Measurements from ENCODE around the gene TTBK2. TPM values are rescaled to one million over a fixed set of nuclear protein-coding genes. Genes with fewer than 3 reads are reported as not detected.

Gene TTBK2
- total and polyA plus RNA-seq, 9 donors, result 5.2 to 28.7 (median 20.2) TPM

- Histone ChIP-seq H3K9me3 (no peaks in the 10 kb centered on the region), H3K27me3 (no peaks in the 10 kb centered on the region), H3K4me3 (no peak overlapping the region), H3K36me3 (no peaks in the 10 kb centered on the region), H3K4me1 (ENCODE audit: insufficient read depth) (no peaks in the 10 kb centered on the region), H3K27ac (no peak overlapping the region)
- DNase-seq, result no peak
- 78 to 81% (median 80%) methylated on average over 6 of the region's 6 CpGs for WGBS, 3 donors
- intact Hi-C loops (cut with DNase I), result no loop called here
- TF ChIP-seq EP300 (IDR thresholded peaks at IDR 0.05), result no peak
- TF ChIP-seq CTCF (IDR thresholded peaks at IDR 0.05), result no peak
- TF ChIP-seq POLR2A (IDR thresholded peaks at IDR 0.05), result no peak
Observed at GRCh38 chr15:42724276-42724675, 196.3 kb downstream of the TTBK2 start.

- intact Hi-C loops (cut with DNase I), result no loop called here
- Histone ChIP-seq H3K36me3 (no peaks in the 10 kb centered on the region), H3K27ac (no peak overlapping the region), H3K27me3 (no peaks in the 10 kb centered on the region), H3K4me1 (ENCODE audit: insufficient read depth) (no peaks in the 10 kb centered on the region), H3K4me3 (no peak overlapping the region), H3K9me3 (no peaks in the 10 kb centered on the region)
- WGBS, 3 donors, result 78 to 80% (median 79%) methylated on average over 4 of the region's 4 CpGs
- DNase-seq, result no peak
- no peak for TF ChIP-seq POLR2A (IDR thresholded peaks at IDR 0.05)
- no peak for TF ChIP-seq CTCF (IDR thresholded peaks at IDR 0.05)
- TF ChIP-seq EP300 (IDR thresholded peaks at IDR 0.05), result no peak
Observed at GRCh38 chr15:42723068-42723467, 197.5 kb downstream of the TTBK2 start.

- no peak overlapping the region for H3K27ac ChIP-seq
- DNase-seq, result no peak
- no peak overlapping the region for H3K4me3 ChIP-seq
- intact Hi-C loops (cut with DNase I), result no loop called here
- no peaks in the 10 kb centered on the region for H3K4me1 ChIP-seq (ENCODE audit: insufficient read depth)
- no peaks in the 10 kb centered on the region for H3K9me3 ChIP-seq
- no peaks in the 10 kb centered on the region for H3K36me3 ChIP-seq
- TF ChIP-seq POLR2A (IDR thresholded peaks at IDR 0.05) (no peak), CTCF (IDR thresholded peaks at IDR 0.05) (no peak), EP300 (IDR thresholded peaks at IDR 0.05) (no peak)
- 54 to 74% (median 69%) methylated on average over 3 of the region's 3 CpGs for WGBS, 3 donors
- H3K27me3 ChIP-seq, result no peaks in the 10 kb centered on the region
Observed at GRCh38 chr15:42721916-42722315, 198.7 kb downstream of the TTBK2 start.

- 76 to 87% (median 85%) methylated on average over 6 of the region's 6 CpGs for WGBS, 3 donors
- intact Hi-C loops (cut with DNase I), result no loop called here
- no peak for TF ChIP-seq EP300 (IDR thresholded peaks at IDR 0.05)
- TF ChIP-seq CTCF (IDR thresholded peaks at IDR 0.05), result no peak
- no peak for TF ChIP-seq POLR2A (IDR thresholded peaks at IDR 0.05)
- Histone ChIP-seq H3K4me3 (no peak overlapping the region), H3K27ac (no peak overlapping the region), H3K36me3 (no peaks in the 10 kb centered on the region), H3K4me1 (ENCODE audit: insufficient read depth) (no peaks in the 10 kb centered on the region), H3K9me3 (no peaks in the 10 kb centered on the region), H3K27me3 (no peaks in the 10 kb centered on the region)
- no peak for DNase-seq
Observed at GRCh38 chr15:42721016-42721415, 199.6 kb downstream of the TTBK2 start.

- no peaks in the 10 kb centered on the region for H3K9me3 ChIP-seq
- H3K27ac ChIP-seq, result no peak overlapping the region
- no peak for TF ChIP-seq CTCF (IDR thresholded peaks at IDR 0.05)
- TF ChIP-seq POLR2A (IDR thresholded peaks at IDR 0.05), result no peak
- no peak for TF ChIP-seq EP300 (IDR thresholded peaks at IDR 0.05)
- no peaks in the 10 kb centered on the region for H3K4me1 ChIP-seq (ENCODE audit: insufficient read depth)
- H3K4me3 ChIP-seq, result no peak overlapping the region
- WGBS, 3 donors, result 74 to 81% (median 75%) methylated on average over 3 of the region's 3 CpGs
- no peaks in the 10 kb centered on the region for H3K27me3 ChIP-seq
- intact Hi-C loops (cut with DNase I), result no loop called here
- no peak for DNase-seq
- no peaks in the 10 kb centered on the region for H3K36me3 ChIP-seq
Observed at GRCh38 chr15:42720071-42720470, 200.5 kb downstream of the TTBK2 start.
